Transverse colon (tissue), 4 donors: ENCODE data around the gene LAP3. TPM values are rescaled to one million over a fixed set of nuclear protein-coding genes. Genes with fewer than 3 reads are reported as not detected.
A peak's percentile ranks its signal among the peaks of the same experiment; 100 is the strongest.

Experiments
- DNase-seq: peaks from one replicate; pipeline ENCODE4 v3.0.0-alpha.2; 2019
- H3K27ac ChIP-seq, 4 donors: fragments of 200-600 bp; sonication (generic); 2 replicates each; pipeline ENCODE4 v1.5.1; 2016 to 2018; ENCODE audit warnings: inconsistent platforms in 4 of 4
- H3K27me3 ChIP-seq: fragments of 200-600 bp; sonication (generic); 2 replicates; pipeline ENCODE4 v1.5.1; 2017; ENCODE audit warnings: inconsistent platforms
- H3K36me3 ChIP-seq, 4 donors: fragments of 200-600 bp; sonication (generic); 2 replicates each; pipeline ENCODE4 v1.5.1; 2017 to 2019; ENCODE audit warnings: inconsistent platforms in 4 of 4
- H3K4me1 ChIP-seq, 4 donors: fragments of 200-600 bp; sonication (generic); 2 replicates each; pipeline ENCODE4 v1.5.1; 2017 to 2020; ENCODE audit warnings: inconsistent platforms in 4 of 4
- H3K4me3 ChIP-seq, 4 donors: fragments of 200-600 bp; sonication (generic); 1 replicate in 1 of 4; 2 replicates in 3 of 4; pipeline versions ENCODE4 v1.5.1 to v1.6.1; 2017 to 2019; ENCODE audit warnings: inconsistent platforms in 4 of 4
- H3K9me3 ChIP-seq, 2 donors: fragments of 200-600 bp; sonication (generic); 2 replicates each; pipeline ENCODE4 v1.5.1; 2017 to 2019; ENCODE audit warnings: inconsistent platforms in 2 of 2
- CTCF ChIP-seq, 5 experiments: fragments of 200-600 bp in 3 of 5; fragments of 450-650 bp in 2 of 5; sonication (generic) in 3 of 5; IDR thresholded peaks; 1 replicate in 2 of 5; 2 replicates in 3 of 5; pipeline ENCODE4 v1.5.1; 2016 to 2017; ENCODE audit warnings: antibody characterized with exemption in 5 of 5, inconsistent platforms in 3 of 5, mild to moderate bottlenecking in 2 of 5, moderate library complexity in 1 of 5
- EP300 ChIP-seq: sonication (generic); formaldehyde crosslinking; IDR thresholded peaks from one replicate; pipeline ENCODE4 v1.6.1; 2017; ENCODE audit warnings: antibody characterized with exemption, low read depth
- POLR2A ChIP-seq: fragments of 450-650 bp; IDR thresholded peaks from one replicate; pipeline ENCODE4 v1.6.1; 2016; ENCODE audit warnings: antibody characterized with exemption, mild to moderate bottlenecking, moderate library complexity
- POLR2AphosphoS5 ChIP-seq, 3 donors: sonication (generic); formaldehyde crosslinking; IDR thresholded peaks; one replicate each; pipeline ENCODE4 v1.6.1; 2016; ENCODE audit warnings: antibody characterized with exemption in 3 of 3
- WGBS, 2 donors: methylation state at CpG; one replicate each; pipeline ENCODE4 v1.1.5; 2018; ENCODE audit warnings: low coverage in 1 of 2; 5-methylcytosine and 5-hydroxymethylcytosine counted together
- in situ Hi-C, 4 donors: fragments of 200-750 bp; cut with MboI; loops; one replicate each; pipeline versions ENCODE4 v1.15.0 to v1.15.1; 2017; ENCODE audit warnings: low sequenced_read_pairs in 3 of 4, low pct_ligation_motif_present in 1 of 4, low pct_unique_long_range_greater_than_20kb in 1 of 4
- intact Hi-C: fragments of 100-400 bp; cut with DNase I; formaldehyde crosslinking; loops from one replicate; pipeline ENCODE4 v1.15.1; 2023; ENCODE audit warnings: low total_unique reads
- total RNA-seq, 4 donors: library from RNA; depleted of rRNA; stranded (reverse); fragments of >200 nt; gene quantifications; one replicate each; pipeline ENCODE4 v1.1.0, GENCODE V29; 2016

Gene LAP3
- total RNA-seq, 4 donors from 2014 or later = 53.5 to 85.0 (median 56.0) TPM

- Histone ChIP-seq H3K36me3 (no peaks in the 10 kb centered on the region), H3K4me3 (no peak overlapping the region), H3K9me3 (no peaks in the 10 kb centered on the region), H3K4me1 (peaks cover 0 to 4% (median 0%) of the 10 kb centered on the region in 4 donors), H3K27me3 (no peaks in the 10 kb centered on the region), H3K27ac (peak overlapping the region in 1 of 4 donors; percentile 9)
- no peak for TF ChIP-seq CTCF (IDR thresholded peaks at IDR 0.05)
- TF ChIP-seq EP300 = no peak
- no peak for TF ChIP-seq POLR2A
- no peak for TF ChIP-seq POLR2AphosphoS5 (IDR thresholded peaks at IDR 0.05)
- in situ Hi-C loops = loop anchor here in 3 of 4 donors (10.0 to 25.0 kb wide), 3 partner anchors 260 to 1050 kb away; no protein-coding TSS in a partner anchor
- peak; percentile 9 for DNase-seq
- intact Hi-C loops = loop anchor here (5.0 kb wide), 1 partner anchor 92 kb away; no protein-coding TSS in a partner anchor
- WGBS, 2 donors = 21 to 25% methylated on average over 3 of the region's 3 CpGs
These were observed 32.2 kb upstream of the LAP3 start for GRCh38 chr4:17544831-17545234.

GRCh38 chr4:17545374-17546140 is 31.4 kb upstream of the LAP3 start:
- 70 to 76% methylated on average over 9 to 11 of the region's 11 CpGs for WGBS, 2 donors
- intact Hi-C loops = loop anchor here (5.0 kb wide), 1 partner anchor 92 kb away; no protein-coding TSS in a partner anchor
- Histone ChIP-seq H3K4me1 (peaks cover 0 to 4% (median 0%) of the 10 kb centered on the region in 4 donors), H3K36me3 (no peaks in the 10 kb centered on the region), H3K9me3 (no peaks in the 10 kb centered on the region), H3K27me3 (no peaks in the 10 kb centered on the region), H3K4me3 (no peak overlapping the region), H3K27ac (no peak overlapping the region)
- in situ Hi-C loops = loop anchor here in 3 of 4 donors (10.0 to 25.0 kb wide), 3 partner anchors 259 to 1049 kb away; no protein-coding TSS in a partner anchor
- TF ChIP-seq CTCF (IDR thresholded peaks at IDR 0.05) = no peak
- TF ChIP-seq EP300 = no peak
- TF ChIP-seq POLR2AphosphoS5 (IDR thresholded peaks at IDR 0.05) = no peak
- TF ChIP-seq POLR2A = no peak
- DNase-seq = no peak

GRCh38 chr4:17546222-17546621 is 30.8 kb upstream of the LAP3 start:
- in situ Hi-C loops (loop anchor here in 3 of 4 donors (10.0 to 25.0 kb wide), 3 partner anchors 259 to 1049 kb away; no protein-coding TSS in a partner anchor), intact Hi-C loops (loop anchor here (5.0 kb wide), 1 partner anchor 91 kb away; no protein-coding TSS in a partner anchor)
- no peak overlapping the region for H3K27ac ChIP-seq
- no peak for TF ChIP-seq POLR2AphosphoS5 (IDR thresholded peaks at IDR 0.05)
- no peak for TF ChIP-seq EP300
- no peak for TF ChIP-seq CTCF (IDR thresholded peaks at IDR 0.05)
- TF ChIP-seq POLR2A = no peak
- no peaks in the 10 kb centered on the region for H3K27me3 ChIP-seq
- no peak for DNase-seq
- 85% methylated on average over 4 to 10 of the region's 10 CpGs for WGBS, 2 donors
- no peaks in the 10 kb centered on the region for H3K9me3 ChIP-seq
- H3K4me1 ChIP-seq = peaks cover 0 to 4% (median 0%) of the 10 kb centered on the region in 4 donors
- no peaks in the 10 kb centered on the region for H3K36me3 ChIP-seq
- H3K4me3 ChIP-seq = no peak overlapping the region

GRCh38 chr4:17546678-17547077 is 30.3 kb upstream of the LAP3 start:
- H3K4me1 ChIP-seq = peaks cover 0 to 4% (median 0%) of the 10 kb centered on the region in 4 donors
- DNase-seq = no peak
- no peak for TF ChIP-seq EP300
- TF ChIP-seq POLR2A = no peak
- TF ChIP-seq POLR2AphosphoS5 (IDR thresholded peaks at IDR 0.05) = no peak
- TF ChIP-seq CTCF (IDR thresholded peaks at IDR 0.05) = no peak
- H3K9me3 ChIP-seq = no peaks in the 10 kb centered on the region
- H3K27ac ChIP-seq = no peak overlapping the region
- H3K36me3 ChIP-seq = no peaks in the 10 kb centered on the region
- no peaks in the 10 kb centered on the region for H3K27me3 ChIP-seq
- WGBS, 2 donors = 81% methylated on average over 12 of the region's 12 CpGs; no CpG with 5 or more reads in 1 of the 2 donors
- intact Hi-C loops = loop anchor here (5.0 kb wide), 1 partner anchor 91 kb away; no protein-coding TSS in a partner anchor
- in situ Hi-C loops = loop anchor here in 3 of 4 donors (10.0 to 25.0 kb wide), 3 partner anchors 258 to 1048 kb away; no protein-coding TSS in a partner anchor
- no peak overlapping the region for H3K4me3 ChIP-seq
